Right renal pelvis (tissue), 4 donors: ENCODE data around the gene NPAT. TPM values are rescaled to one million over a fixed set of nuclear protein-coding genes. Genes with fewer than 3 reads are reported as not detected.
"Not testable (repeated sequence)": the region's sequence is repeated elsewhere in the genome, so short reads cannot be mapped to it uniquely, and the experiment has no call there.

ENCODE experiments used
- DNase-seq, 4 donors: peaks; one replicate each; pipeline ENCODE4 v3.0.0-alpha.2; 2013; ENCODE audit warnings: low read depth in 4 of 4, low spot score in 3 of 4, missing footprints in 1 of 4
- polyA plus RNA-seq, 4 donors: library from polyadenylated mRNA; unstranded; fragments of 120-200 nt; gene quantifications; one replicate each; pipeline ENCODE4 v1.2.1, GENCODE V29; 2013; ENCODE audit not compliant: insufficient read length in 4 of 4

Gene NPAT
- polyA plus RNA-seq, 4 donors = 15.7 to 21.5 (median 20.0) TPM

DNA sequence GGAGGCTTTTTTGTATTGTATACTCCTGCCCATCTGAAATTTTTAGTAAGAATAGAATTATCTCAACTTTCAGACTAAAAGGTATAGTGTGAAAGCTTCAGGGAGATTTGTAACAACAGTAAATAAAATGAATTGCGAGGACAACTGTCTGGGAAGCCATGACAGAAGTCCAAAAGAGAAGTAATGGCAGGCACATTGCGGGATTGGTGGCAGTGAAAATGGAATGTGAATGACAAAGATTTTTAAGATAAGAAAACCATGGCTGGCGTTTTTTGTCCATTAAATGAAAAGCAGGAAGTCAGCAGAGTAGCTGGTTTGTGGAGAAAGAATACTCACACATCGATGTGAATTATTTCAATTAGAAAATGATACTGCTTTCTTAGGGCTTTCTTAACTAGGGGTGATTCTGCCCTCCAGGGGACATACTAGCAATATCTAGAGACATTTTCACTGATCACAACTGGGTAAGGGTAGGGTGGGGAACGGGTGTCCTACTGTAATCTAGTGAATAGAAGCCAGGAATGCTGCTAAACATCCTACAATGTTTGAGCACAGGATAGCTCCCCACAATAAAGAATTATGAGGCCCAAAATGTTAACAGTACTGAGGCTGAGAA is 1.6 kb downstream of the NPAT start:
- no peak for DNase-seq

DNA sequence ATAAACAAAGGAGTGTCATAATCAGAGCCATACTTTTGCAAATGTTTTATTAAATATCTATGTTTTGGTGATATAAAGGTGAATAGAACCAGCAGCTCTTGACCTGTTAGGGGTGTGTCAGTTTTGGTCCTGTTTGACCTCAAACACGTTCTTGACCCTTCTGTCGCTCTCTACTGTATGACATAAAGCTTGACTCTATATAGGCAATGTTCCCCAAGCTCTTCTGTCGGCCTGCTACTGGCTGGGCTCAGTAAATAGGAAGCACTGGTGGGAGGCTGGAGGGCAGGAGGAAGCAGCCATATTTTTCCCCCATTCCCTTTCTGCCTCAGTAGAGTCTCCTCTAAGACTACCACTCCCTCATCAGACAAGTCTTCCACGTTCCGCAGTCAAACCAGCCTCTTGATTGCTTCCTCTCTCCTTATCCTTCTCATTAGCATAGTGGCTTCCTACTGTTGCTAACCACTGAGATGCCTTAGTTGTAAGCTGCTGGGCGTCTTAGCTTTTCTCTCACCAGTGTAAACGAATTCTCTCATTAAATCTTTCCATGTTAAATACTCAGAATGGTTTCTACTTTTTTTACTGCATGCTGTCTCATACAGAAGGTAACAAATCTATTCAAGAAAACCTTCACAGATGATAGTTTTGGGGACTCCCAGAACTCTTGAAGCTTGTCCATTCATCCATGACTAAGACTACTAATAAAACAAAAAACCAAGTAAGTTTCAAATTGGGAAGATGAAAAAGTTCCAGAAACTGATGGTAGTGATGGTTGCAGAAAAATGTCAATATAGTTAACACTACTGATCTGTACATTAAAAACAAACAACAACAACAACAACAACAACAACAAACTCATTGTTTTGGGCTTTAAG is 3.3 kb downstream of the NPAT start:
- DNase-seq = no peak

DNA sequence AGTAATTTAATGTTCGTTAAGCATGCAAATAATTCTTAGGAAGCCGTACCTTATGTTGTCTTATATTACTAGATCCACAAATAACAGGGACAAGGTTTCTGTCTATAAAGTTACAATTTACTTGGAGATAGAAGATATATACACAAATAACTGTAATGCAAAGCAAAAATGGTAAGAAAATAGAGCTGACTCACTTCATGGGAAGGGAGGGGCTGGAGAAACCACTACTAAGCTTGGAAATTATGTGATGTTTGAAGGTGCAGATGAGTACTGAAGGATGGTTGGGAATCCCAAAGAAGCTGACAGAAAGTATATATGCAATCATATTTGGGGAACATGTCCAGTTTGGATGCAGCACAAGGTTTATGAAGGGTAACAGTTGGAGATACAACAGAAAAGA is 4.0 kb downstream of the NPAT start:
- DNase-seq = no peak

DNA sequence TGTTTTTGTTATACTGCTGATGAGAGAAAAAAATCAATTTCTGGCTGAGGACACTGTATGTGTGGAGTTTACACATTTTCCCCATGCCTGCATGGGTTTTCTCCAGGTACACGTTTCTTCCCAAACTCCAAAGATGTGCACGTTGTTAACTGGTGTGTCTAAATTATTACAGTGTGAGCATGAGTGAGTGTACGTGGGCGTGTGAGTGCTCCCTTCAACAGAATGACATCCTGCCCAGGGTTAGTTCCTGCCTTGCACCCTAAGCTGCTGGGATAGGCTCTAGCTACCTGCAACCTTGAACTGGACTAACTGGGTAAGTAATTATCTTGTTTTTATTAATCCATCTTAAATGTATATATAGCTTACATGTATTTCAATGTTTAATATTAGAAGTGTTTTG is 5.5 kb downstream of the NPAT start:
- DNase-seq = no peak

DNA sequence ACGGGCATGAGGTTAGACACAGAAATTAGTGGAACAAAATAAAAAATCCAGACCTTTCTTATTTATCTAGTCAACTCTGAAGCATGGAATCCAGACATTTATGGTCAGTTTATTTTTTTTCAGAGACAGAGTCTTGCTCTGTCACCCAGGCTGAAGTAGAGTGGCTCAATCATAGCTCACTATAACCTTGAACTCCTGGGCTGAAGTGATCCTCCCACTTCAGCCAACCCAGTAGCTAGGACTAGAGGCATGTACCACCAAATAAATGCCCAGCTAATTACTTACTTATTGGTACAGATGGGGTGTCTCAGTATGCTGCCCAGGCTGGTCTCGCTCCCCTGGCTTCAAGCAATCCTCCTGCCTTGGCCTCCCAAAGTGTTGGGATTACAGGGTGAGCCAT is 8.7 kb downstream of the NPAT start:
- DNase-seq = no peak

DNA sequence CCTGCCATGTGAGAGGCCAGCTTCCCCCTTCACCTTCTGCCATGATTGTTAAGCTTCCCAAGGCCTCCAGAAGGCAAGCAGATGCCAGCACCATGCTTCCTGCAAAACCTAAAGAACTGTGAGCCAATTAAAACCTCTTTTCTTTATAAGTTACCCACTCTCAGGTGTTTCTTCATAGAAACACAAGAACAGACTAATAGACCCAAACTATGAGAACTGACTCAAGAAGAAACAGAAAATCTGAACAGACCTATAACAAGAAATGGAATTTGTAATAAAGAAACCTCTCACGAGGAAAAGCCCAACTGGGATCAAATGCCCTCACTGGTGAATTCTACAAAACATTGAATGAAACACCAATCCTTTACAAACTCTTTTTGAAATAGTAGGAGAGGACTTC is 12.0 kb downstream of the NPAT start:
- DNase-seq = no peak

DNA sequence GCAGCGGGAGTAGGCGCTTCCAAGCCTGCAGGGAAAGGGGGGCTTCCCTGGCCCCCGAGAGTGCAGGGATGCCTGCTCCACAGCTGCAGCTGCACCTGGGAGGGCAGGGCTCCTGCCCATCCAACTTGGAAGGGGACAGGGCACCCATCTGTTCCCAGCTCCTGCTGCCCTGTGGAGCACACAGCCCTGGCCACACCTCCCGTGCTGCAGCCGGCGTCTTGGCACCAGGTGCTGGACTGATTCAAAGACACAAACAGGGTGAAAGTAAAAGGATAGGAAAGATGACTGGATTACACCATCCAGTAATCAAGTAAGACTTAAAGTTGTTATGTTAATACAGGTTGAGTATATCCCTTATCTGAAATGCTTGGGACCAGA is 14.8 kb downstream of the NPAT start:
- no peak for DNase-seq

DNA sequence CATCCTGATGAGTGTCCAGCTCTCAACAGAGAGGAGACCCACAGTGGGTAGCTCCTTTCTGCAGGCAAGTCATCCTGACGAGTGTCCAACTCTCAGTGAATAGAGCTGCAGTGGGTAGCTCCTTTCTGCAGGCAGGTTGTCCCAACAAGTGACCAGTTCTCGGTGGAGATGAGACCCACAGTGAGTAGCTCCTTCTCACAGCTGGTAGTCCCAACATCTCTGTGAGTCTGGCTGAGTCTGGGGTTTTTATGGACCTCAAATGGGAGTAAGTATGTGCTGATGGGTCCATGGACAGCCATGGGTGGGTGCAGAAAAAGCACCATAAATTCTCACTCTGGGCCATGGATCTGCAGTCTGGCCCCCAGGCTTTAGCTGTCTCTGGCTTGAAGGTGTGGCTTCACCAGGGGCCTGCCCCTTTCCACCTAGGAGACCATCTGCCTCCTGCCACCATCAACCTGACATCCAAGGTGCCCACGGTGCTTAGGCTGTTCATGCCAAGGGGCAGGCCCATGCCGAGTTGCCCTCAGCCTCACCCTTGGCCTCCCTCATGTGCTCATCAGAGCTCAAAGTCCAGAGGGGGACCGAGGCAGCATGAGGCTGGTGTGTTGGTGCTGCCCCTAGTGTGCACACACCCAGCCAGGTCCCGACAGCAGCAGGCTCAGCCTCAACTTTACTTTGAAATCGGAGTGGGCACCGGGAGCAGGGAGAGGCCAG is 15.3 kb downstream of the NPAT start:
- no peak for DNase-seq

DNA sequence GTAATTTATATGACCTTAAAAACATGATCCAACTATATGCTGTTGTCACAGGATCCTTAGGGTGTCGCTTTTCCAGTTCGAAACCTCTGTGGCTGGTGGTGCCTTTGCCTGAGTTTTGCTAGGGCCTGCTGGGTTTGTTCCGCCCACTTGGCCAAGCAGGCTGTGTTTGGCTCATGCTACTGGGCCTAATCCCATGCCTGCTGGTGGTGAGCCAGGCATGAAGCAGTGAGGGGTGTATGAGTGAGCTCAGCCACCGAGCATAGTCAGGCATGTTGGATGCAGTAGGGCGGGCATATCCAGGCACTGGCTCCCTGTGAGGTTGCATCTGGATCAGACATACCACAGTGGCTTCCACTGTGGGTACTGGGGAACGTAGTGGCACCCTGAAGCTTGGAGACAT is 16.3 kb downstream of the NPAT start:
- DNase-seq = no peak

DNA sequence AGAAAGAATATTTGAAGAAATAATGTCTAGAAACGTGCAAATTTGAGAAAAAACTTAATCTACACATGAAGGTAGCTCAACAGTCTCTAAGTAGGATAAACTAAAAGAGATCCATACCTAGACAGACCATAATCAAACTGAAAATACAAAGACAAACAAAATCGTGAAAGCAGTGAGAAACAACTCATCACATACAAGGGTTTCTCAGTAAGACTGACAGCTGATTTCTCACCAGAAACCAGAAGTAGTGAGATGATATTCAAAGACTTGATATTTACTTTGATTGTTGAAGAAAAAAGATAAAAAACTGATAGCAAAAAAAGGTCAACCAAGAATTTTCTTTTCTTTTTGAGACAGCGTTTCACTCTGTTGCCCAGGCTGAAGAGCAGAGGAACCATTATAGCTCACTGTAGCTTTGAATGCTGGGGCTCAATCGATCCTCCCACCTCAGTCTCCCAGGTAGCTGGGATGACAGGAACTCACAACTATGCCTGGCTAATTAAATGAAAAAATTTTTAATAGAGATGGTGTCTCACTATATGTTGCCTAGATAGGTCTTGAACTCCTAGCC is 17.4 kb downstream of the NPAT start:
- no peak for DNase-seq

DNA sequence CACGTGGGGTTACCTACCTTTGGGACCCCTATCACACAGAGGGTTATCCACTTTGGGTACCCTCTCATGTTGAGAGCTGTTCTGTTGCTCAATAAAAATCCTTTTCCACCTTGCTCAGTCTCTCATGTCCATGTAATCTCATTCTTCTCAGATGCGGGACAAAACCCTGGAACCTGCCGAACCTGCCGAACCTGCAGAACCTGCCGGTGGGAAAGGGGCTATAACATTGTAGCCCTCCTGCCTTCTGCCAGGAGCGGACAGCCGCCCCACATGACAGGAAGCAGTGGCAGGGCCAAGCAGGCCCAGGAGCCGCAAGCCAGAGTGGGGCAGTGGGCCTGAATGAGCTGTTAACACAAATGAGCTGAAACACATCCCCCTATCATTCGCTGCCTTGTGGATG is 18.1 kb downstream of the NPAT start:
- DNase-seq = no peak

DNA sequence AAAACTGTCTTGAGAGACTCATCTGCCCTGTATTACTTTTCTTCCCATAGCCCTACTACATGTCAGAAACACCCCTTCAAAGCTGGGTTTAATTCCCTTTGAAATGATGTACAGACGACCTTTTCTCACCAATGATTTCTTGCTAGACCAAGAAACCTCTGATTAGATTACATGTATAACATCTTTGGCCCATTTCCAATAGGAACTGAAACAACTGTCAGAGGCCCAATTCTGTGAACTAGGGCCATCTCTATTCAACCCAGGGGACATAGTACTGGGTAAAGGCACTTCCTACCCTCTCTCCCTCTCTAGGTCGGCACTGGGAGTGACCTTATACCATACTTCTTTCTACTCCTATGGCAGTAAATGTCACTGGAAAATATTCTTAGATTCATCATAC is 19.4 kb downstream of the NPAT start:
- no peak for DNase-seq

DNA sequence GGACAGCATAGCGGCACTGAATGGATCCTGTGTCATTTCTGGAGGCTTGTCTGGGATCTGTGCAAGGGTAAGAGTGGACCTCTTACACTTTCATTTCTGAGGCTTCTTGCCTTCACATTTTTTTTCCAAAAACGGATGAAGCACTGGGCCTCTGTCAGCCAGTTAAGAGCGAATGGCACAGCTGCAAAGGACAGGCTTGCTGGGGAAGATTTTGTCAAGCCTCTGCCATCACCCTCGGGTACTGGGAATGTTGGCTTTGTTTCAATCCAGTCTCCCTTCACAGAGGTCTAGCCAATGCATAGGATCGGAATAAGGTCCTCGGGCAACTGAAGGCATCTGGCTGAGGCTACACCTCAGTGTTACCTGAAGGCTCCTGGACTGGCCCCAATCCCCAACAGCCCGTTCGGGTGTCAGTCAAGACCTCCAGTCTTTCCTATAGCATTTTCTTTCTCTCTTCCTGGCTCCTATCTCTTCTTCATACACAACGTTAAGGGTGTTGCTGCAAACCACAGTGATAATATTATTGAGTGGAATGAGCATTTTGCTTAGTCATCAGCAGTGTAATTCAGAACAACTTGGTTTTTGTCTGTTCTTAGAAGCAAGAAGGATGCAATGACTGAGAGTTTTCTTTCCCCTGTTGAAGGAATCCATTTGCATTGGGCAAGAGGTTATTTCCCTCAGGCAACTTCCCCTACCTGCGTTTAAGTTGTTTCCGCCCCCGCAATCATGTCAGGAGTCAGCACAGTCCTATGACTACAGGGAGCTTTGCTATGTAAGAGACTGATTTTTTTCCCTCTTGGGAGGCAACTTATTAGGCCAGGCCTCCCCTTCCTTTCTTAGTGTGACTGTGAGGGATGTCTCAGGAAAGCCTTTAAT is 22.8 kb downstream of the NPAT start:
- DNase-seq = no peak

DNA sequence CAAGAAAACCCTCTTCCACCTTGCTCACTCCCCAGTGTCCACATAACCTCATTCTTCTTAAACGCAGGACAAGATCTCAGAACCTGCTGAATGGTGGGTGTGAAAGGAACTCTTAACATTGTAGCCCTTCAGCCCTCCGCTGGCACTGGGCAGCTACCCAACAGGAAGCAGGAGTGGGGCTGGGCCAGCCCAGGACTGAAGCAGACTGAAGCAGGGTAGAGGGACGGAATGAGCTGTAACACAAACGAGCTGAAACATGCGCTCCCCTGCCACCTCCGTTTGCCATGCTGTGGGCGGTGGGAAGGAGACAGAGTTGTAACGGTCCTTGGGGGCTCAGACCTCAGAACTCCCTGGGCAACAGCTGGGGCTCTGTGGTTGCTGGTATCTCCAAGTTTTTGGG is 23.6 kb downstream of the NPAT start:
- DNase-seq = no peak

DNA sequence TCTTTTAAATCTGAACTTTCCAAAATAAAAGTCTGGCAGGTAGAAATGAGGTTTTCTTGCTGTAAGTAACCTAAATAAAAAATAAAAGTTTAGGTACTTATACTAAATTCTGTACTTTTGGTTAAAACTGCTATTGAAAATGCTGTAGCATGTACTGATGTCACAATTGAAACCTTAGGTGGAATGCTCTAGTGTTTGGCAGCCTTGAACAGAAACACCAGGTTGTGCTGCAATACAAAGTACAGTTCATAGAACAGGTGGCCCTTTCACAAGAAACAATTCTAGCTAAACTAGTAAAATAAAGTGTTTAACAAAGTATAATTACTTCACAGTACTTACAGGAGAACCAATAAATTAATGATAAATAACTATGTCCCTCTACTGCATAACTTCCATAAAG is 25.1 kb downstream of the NPAT start:
- DNase-seq = no peak

DNA sequence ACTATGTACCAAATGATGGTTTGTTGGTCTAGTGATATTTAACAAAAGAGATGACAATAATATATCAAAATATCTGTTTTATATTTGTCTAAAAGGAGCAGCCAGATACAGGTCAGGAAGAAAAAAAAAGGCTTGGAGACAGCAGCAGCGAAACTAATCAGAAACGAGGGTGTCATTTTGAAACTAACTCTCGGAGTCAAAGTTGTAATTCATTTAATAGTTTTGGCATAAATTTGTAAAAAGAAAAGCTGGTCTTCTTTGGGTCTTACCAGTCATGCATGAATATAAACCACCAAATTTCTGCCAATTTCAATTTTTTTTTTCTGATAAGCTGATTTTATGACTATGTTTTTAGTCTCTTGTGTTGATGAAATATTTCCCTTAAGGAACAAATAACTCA is 25.5 kb downstream of the NPAT start:
- DNase-seq = no peak

DNA sequence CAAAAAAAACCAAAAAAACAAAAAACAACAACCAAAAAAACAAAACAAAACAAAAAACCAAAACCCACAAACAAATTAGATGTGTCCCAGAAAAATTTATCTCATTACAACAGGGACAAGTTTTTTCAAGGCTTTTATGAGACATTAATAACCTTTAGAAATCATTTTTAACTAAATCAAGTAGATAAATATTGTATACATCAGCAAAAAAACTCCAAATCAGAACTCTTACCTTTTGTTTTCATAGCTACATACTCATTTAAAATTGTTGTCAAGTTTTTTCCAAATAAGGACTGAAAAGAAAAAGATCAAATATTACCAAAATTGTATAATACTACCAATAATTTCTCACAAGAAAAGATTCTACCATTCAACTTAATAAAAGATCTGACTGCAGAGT is 28.7 kb downstream of the NPAT start:
- DNase-seq = no peak

DNA sequence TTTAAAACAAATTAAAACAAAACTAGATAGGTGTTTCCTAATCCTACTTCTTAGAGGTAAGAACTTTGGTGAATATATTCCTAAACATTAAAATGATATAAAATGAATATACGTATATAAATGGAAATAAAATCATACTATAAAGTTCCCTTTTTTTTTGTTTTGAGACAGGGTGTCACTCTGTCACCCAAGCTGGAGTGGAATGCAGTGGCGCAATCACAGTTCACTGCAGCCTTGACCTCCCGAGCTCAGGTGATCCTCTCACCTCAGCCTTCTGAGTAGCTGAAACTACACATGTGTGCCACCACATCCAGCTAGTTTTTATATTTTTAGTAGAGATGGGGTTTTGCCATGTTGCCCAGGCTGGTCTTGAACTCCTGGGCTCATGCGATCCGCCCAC is 44.9 kb downstream of the NPAT start:
- DNase-seq = no peak

DNA sequence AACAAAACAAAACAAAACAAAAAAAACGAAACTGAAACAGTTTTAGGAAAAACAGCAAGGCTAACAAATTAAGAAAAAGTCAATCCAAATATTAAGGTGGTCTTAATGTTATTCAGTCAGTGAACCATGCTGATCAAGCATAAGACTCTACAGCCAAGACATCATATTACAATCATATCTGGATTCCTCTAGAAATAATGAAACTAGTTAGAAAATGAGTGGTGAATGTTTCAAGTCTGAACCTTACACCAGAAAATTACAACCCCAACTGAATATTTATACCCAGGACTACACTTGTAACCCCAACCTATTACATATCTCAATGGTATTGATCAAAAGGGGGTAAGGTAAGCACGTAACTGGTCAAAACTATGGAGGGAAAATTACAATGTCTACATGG is 52.3 kb downstream of the NPAT start:
- DNase-seq = no peak

DNA sequence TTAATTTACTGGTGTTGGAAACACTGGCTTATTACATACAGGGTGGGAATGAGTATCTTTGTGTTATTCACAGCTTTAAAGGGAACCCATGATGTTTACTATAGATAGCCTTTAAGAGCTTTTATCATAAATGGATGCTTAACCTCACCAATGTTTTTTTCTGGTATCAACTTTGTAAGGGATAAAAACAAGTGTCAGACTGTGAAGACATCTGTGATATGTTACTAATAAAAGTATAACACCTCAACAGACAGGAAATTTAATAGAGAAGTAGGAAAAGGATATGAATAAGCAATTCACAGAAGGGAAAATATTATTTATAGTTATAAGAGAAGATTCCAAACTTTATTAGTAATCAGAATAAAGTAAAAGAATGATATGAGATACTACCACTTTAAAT is 54.8 kb downstream of the NPAT start:
- DNase-seq = no peak

DNA sequence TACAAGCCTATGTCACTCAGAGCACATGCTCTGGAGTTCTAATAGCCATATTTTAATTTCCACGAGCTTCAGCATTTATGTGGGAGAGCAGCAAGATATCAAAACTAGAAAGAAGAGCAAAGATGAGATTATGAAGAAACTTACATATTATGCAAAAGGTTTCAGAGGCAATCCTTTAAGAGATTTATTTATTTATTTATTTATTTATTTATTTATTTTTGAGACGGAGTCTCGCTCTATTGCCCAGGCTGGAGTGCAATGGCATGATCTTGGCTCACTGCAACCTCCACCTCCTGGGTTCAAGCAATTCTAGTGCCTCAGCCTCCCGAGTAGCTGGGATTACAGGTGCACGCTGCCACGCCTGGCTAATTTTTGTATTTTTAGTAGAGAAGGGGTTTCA is 59.6 kb downstream of the NPAT start:
- DNase-seq = not testable (repeated sequence)
